Endothelial cell (in vitro differentiated cells): Measurements from ENCODE around the gene TROAP. TPM values are rescaled to one million over a fixed set of nuclear protein-coding genes. Genes with fewer than 3 reads are reported as not detected.

Experiments
- DNase-seq: peaks from one replicate; pipeline ENCODE4 v3.0.0; 2021; ENCODE audit warnings: low spot score
- H3K27ac Mint-ChIP-seq: one replicate; pipeline ENCODE4 v1.8.0; 2021; ENCODE audit warnings: mixed read lengths, inconsistent platforms; ENCODE audit not compliant: unreplicated experiment
- H3K27me3 Mint-ChIP-seq: one replicate; pipeline ENCODE4 v1.8.0; 2021; ENCODE audit warnings: mild to moderate bottlenecking, moderate library complexity, mixed read lengths, inconsistent platforms; ENCODE audit not compliant: unreplicated experiment
- H3K36me3 Mint-ChIP-seq: one replicate; pipeline ENCODE4 v1.8.0; 2021; ENCODE audit warnings: mild to moderate bottlenecking, low read depth, mixed read lengths, inconsistent platforms; ENCODE audit not compliant: unreplicated experiment
- H3K4me1 Mint-ChIP-seq: one replicate; pipeline ENCODE4 v1.8.0; 2021; ENCODE audit warnings: mild to moderate bottlenecking, mixed read lengths, inconsistent platforms; ENCODE audit not compliant: unreplicated experiment
- H3K4me3 Mint-ChIP-seq: one replicate; pipeline ENCODE4 v1.8.0; 2021; ENCODE audit warnings: mild to moderate bottlenecking, mixed read lengths, inconsistent platforms; ENCODE audit not compliant: unreplicated experiment
- H3K9me3 Mint-ChIP-seq: one replicate; pipeline ENCODE4 v1.8.0; 2021; ENCODE audit warnings: mixed read lengths, inconsistent platforms; ENCODE audit not compliant: unreplicated experiment
- total RNA-seq: library from RNA; stranded (reverse); fragmentation: NEBNext Ultra II Directional; extraction: Animal tissue kit (Norgen Biotek cat#: 25700); gene quantifications from one replicate; pipeline ENCODE4 v1.2.1, GENCODE V29; 2021; ENCODE audit not compliant: unreplicated experiment
- TF ChIP-seq, protein P1 (sequence below): fragments of 200-600 bp; sonication (generic); IDR thresholded peaks from one replicate; pipeline ENCODE4 v1.5.0; 2021; ENCODE audit warnings: antibody characterized with exemption; ENCODE audit not compliant: unreplicated experiment

TROAP gene
- total RNA-seq, 1 donor from 2014 or later, result 12.4 TPM

GRCh38 chr12:49296034-49296835 is 26.8 kb upstream of the TROAP start:
- Mint-ChIP-seq H3K9me3 (no peaks in the 10 kb centered on the region), H3K27me3 (peaks cover 32% of the 10 kb centered on the region), H3K4me1 (peaks cover 4% of the 10 kb centered on the region), H3K27ac (no peak overlapping the region), H3K4me3 (no peak overlapping the region), H3K36me3 (no peaks in the 10 kb centered on the region)
- TF ChIP-seq, protein P1, sequence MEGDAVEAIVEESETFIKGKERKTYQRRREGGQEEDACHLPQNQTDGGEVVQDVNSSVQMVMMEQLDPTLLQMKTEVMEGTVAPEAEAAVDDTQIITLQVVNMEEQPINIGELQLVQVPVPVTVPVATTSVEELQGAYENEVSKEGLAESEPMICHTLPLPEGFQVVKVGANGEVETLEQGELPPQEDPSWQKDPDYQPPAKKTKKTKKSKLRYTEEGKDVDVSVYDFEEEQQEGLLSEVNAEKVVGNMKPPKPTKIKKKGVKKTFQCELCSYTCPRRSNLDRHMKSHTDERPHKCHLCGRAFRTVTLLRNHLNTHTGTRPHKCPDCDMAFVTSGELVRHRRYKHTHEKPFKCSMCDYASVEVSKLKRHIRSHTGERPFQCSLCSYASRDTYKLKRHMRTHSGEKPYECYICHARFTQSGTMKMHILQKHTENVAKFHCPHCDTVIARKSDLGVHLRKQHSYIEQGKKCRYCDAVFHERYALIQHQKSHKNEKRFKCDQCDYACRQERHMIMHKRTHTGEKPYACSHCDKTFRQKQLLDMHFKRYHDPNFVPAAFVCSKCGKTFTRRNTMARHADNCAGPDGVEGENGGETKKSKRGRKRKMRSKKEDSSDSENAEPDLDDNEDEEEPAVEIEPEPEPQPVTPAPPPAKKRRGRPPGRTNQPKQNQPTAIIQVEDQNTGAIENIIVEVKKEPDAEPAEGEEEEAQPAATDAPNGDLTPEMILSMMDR, result peak; percentile 84
- DNase-seq, result peak; percentile 59

DNA sequence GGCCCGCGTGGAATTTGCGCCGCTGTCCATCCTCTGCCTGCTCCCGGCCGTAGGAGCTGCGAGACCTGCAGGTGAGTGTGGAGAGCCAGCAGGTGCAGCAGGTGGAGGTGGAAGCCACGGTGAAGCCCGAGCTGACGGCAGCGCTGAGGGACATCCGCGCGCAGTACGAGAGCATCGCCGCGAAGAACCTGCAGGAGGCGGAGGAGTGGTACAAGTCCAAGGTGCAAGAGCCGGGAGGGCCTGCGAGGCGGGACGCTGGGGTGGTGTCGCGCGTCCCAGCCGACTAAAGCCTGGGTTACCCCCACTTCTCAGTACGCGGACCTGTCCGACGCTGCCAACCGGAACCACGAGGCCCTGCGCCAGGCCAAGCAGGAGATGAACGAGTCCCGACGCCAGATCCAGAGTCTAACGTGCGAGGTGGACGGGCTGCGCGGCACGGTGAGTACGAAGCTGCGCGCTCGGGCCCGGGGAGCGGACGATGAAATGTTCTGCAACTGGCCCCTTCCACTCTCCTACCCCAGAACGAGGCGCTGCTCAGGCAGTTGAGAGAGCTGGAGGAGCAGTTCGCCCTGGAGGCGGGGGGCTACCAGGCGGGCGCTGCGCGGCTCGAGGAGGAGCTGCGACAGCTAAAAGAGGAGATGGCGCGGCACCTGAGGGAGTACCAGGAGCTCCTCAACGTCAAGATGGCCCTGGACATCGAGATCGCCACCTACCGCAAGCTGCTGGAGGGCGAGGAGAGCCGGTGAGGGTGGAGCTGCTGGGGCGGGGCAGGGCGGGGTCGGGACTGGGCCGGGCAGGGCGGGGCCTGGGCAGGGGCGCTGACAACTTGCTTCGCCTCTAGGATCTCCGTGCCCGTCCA is 26.0 kb upstream of the TROAP start:
- H3K4me3 Mint-ChIP-seq, result no peak overlapping the region
- H3K9me3 Mint-ChIP-seq, result no peaks in the 10 kb centered on the region
- H3K36me3 Mint-ChIP-seq, result no peaks in the 10 kb centered on the region
- TF ChIP-seq, protein P1, result peak; percentile 17
- DNase-seq, result no peak
- H3K27ac Mint-ChIP-seq, result no peak overlapping the region
- H3K4me1 Mint-ChIP-seq, result peaks cover 4% of the 10 kb centered on the region
- H3K27me3 Mint-ChIP-seq, result peaks cover 30% of the 10 kb centered on the region

DNA sequence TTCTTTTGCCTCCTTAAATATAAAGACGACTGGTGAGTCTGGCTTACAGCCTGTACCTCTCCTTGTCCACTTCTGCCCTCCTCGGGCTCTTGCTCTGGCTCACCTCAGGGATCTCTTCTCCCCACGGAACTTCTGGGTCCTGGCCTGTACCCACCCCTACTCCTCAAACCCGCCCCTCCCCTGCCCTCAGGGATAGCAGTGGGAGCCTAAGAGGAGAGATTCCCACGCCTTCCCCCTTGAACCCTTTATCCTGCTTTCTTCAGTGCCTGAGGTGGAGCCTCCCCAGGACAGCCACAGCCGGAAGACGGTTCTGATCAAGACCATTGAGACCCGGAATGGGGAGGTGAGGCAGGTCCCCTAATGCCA is 25.4 kb upstream of the TROAP start:
- peaks cover 28% of the 10 kb centered on the region for H3K27me3 Mint-ChIP-seq
- TF ChIP-seq, protein P1, result no peak
- H3K9me3 Mint-ChIP-seq, result no peaks in the 10 kb centered on the region
- no peak overlapping the region for H3K27ac Mint-ChIP-seq
- no peaks in the 10 kb centered on the region for H3K36me3 Mint-ChIP-seq
- no peak overlapping the region for H3K4me3 Mint-ChIP-seq
- H3K4me1 Mint-ChIP-seq, result peaks cover 4% of the 10 kb centered on the region
- no peak for DNase-seq

- H3K27me3 Mint-ChIP-seq, result peaks cover 26% of the 10 kb centered on the region
- DNase-seq, result no peak
- peaks cover 4% of the 10 kb centered on the region for H3K4me1 Mint-ChIP-seq
- H3K27ac Mint-ChIP-seq, result no peak overlapping the region
- no peaks in the 10 kb centered on the region for H3K9me3 Mint-ChIP-seq
- no peaks in the 10 kb centered on the region for H3K36me3 Mint-ChIP-seq
- no peak overlapping the region for H3K4me3 Mint-ChIP-seq
- TF ChIP-seq, protein P1, result no peak
These were observed 24.9 kb upstream of the TROAP start for GRCh38 chr12:49298160-49298559.

GRCh38 chr12:49301760-49302159 is 21.3 kb upstream of the TROAP start:
- Mint-ChIP-seq H3K27ac (no peak overlapping the region), H3K27me3 (peaks cover 11% of the 10 kb centered on the region), H3K9me3 (no peaks in the 10 kb centered on the region), H3K36me3 (no peaks in the 10 kb centered on the region), H3K4me1 (no peaks in the 10 kb centered on the region), H3K4me3 (no peak overlapping the region)
- no peak for DNase-seq
- TF ChIP-seq, protein P1, result no peak
